ENCODE data around the gene UST. TPM values are rescaled to one million over a fixed set of nuclear protein-coding genes. Genes with fewer than 3 reads are reported as not detected.

Gene UST
- total and polyA plus RNA-seq, 4 donors, result 0.24 to 2.7 (median 0.87) TPM

GRCh38 chr6:148846778-148847761, 100.2 kb downstream of the UST start:
- H3K9me3 ChIP-seq (ENCODE audit: control insufficient read depth in 4 of 4, low read length in 3 of 4), result no peaks in the 10 kb centered on the region
- no peaks in the 10 kb centered on the region for H3K36me3 ChIP-seq (ENCODE audit: control insufficient read depth in 4 of 4, insufficient read depth in 3 of 4, low read depth in 1 of 4, low read length in 3 of 4)
- DNase-seq (ENCODE audit: low spot score), result no peak
- H3K4me1 ChIP-seq (ENCODE audit: control insufficient read depth in 4 of 4, insufficient read depth in 4 of 4, low read length in 3 of 4), result no peaks in the 10 kb centered on the region
- H3K9ac ChIP-seq (ENCODE audit: low read depth in 1 of 2, low read length in 2 of 2), result no peak overlapping the region
- peaks cover 0 to 4% (median 0%) of the 10 kb centered on the region in 4 donors for H3K27me3 ChIP-seq (ENCODE audit: control insufficient read depth in 4 of 4, insufficient read depth in 4 of 4, low read length in 3 of 4)
- H3K4me3 ChIP-seq (ENCODE audit: low read depth in 1 of 3, low read length in 3 of 3), result no peak overlapping the region
- 70% methylated on average over 4 of the region's 4 CpGs for WGBS
- H3K27ac ChIP-seq (ENCODE audit: low read depth in 1 of 2, low read length in 2 of 2), result no peak overlapping the region
- TF ChIP-seq RXRA (IDR thresholded peaks at IDR 0.05), result no peak
- TF ChIP-seq JUND (IDR thresholded peaks at IDR 0.05), result no peak
- no peak for TF ChIP-seq NR2F2 (IDR thresholded peaks at IDR 0.05)
- no peak for TF ChIP-seq HNF4G (IDR thresholded peaks at IDR 0.05)
- no peak for TF ChIP-seq FOXA1 (IDR thresholded peaks at IDR 0.05)
- no peak for TF ChIP-seq YY1 (IDR thresholded peaks at IDR 0.05)
- no peak for TF ChIP-seq ATF3 (IDR thresholded peaks at IDR 0.05)
- TF ChIP-seq MAX (IDR thresholded peaks at IDR 0.05), result no peak
- TF ChIP-seq GABPA (IDR thresholded peaks at IDR 0.05 in 1 of 2, conservative IDR thresholded peaks at IDR 0.05 in 1 of 2), result no peak
- no peak for TF ChIP-seq HNF4A (conservative IDR thresholded peaks at IDR 0.05)
- no peak for TF ChIP-seq RAD21 (IDR thresholded peaks at IDR 0.05)
- no peak for TF ChIP-seq EGR1 (IDR thresholded peaks at IDR 0.05; ENCODE audit: low read depth in 2 of 2)
- no peak for TF ChIP-seq REST (IDR thresholded peaks at IDR 0.05)
- TF ChIP-seq SP1 (IDR thresholded peaks at IDR 0.05), result no peak
- no peak for TF ChIP-seq CTCF (IDR thresholded peaks at IDR 0.05; ENCODE audit: low read depth, low read length, missing input control)

GRCh38 chr6:148848915-148849314, 102.1 kb downstream of the UST start:
- no peaks in the 10 kb centered on the region for H3K4me1 ChIP-seq (ENCODE audit: control insufficient read depth in 4 of 4, insufficient read depth in 4 of 4, low read length in 3 of 4)
- no peak overlapping the region for H3K27ac ChIP-seq (ENCODE audit: low read depth in 1 of 2, low read length in 2 of 2)
- H3K9ac ChIP-seq (ENCODE audit: low read depth in 1 of 2, low read length in 2 of 2), result no peak overlapping the region
- no peak overlapping the region for H3K4me3 ChIP-seq (ENCODE audit: low read depth in 1 of 3, low read length in 3 of 3)
- H3K27me3 ChIP-seq (ENCODE audit: control insufficient read depth in 4 of 4, insufficient read depth in 4 of 4, low read length in 3 of 4), result peaks cover 0 to 4% (median 0%) of the 10 kb centered on the region in 4 donors
- no peaks in the 10 kb centered on the region for H3K9me3 ChIP-seq (ENCODE audit: control insufficient read depth in 4 of 4, low read length in 3 of 4)
- WGBS, result 90% methylated on average over 4 of the region's 4 CpGs
- no peak for DNase-seq (ENCODE audit: low spot score)
- H3K36me3 ChIP-seq (ENCODE audit: control insufficient read depth in 4 of 4, insufficient read depth in 3 of 4, low read depth in 1 of 4, low read length in 3 of 4), result no peaks in the 10 kb centered on the region
- TF ChIP-seq REST (IDR thresholded peaks at IDR 0.05) (no peak), TAF1 (conservative IDR thresholded peaks at IDR 0.05) (no peak), ATF3 (IDR thresholded peaks at IDR 0.05) (no peak), FOXA1 (IDR thresholded peaks at IDR 0.05) (no peak), ZBTB33 (IDR thresholded peaks at IDR 0.05) (no peak), YY1 (IDR thresholded peaks at IDR 0.05) (no peak), NR2F2 (IDR thresholded peaks at IDR 0.05) (no peak), RXRA (IDR thresholded peaks at IDR 0.05) (no peak), HNF4G (IDR thresholded peaks at IDR 0.05) (no peak), MAX (IDR thresholded peaks at IDR 0.05) (no peak), FOXA2 (IDR thresholded peaks at IDR 0.05) (no peak), EGR1 (IDR thresholded peaks at IDR 0.05; ENCODE audit: low read depth in 2 of 2) (no peak), HNF4A (conservative IDR thresholded peaks at IDR 0.05) (no peak)
